Measurements from ENCODE around the gene MYDGF.

The MYDGF gene

GRCh38 chr19:4638828-4639530 is 31.2 kb downstream of the MYDGF start, which contains the start of gene TNFAIP8L1:
Gene TNFAIP8L1 (plus strand): TSS chr19:4639516. CDS start chr19:4651870, 12,354 bp downstream.
- Histone ChIP-seq H3K4me3 (peak within 1 kb of the TSS; percentile 98), H3K9me3 (ENCODE audit: low read depth, low read length) (no peaks in the 10 kb centered on the region), H3K27ac (peak within 1 kb of the TSS; percentile 77; the same call in 1 of the 2 replicates), H3K36me3 (ENCODE audit: insufficient read depth, low read length) (no peaks in the 10 kb centered on the region), H3K9ac (ENCODE audit: insufficient read length) (peak within 1 kb of the TSS; percentile 86)
- DNase-seq (ENCODE audit: low read depth, low spot score), result peak; percentile 61
- TF ChIP-seq FOXP2 (optimal IDR thresholded peaks at IDR 0.05; ENCODE audit: control extremely low read depth, extremely low read length, insufficient read depth), result no peak
- TF ChIP-seq POLR2AphosphoS5 (IDR thresholded peaks at IDR 0.05; ENCODE audit: borderline replicate concordance, low read depth, low read length), result peak; percentile 51
- TF ChIP-seq EZH2 (IDR thresholded peaks at IDR 0.05), result no peak

- Histone ChIP-seq H3K9me3 (ENCODE audit: low read depth, low read length) (no peaks in the 10 kb centered on the region), H3K36me3 (ENCODE audit: insufficient read depth, low read length) (no peaks in the 10 kb centered on the region), H3K27ac (peak overlapping the region; percentile 77; the same call in 1 of the 2 replicates), H3K9ac (ENCODE audit: insufficient read length) (no peak overlapping the region), H3K4me3 (no peak overlapping the region)
- no peak for DNase-seq (ENCODE audit: low read depth, low spot score)
- TF ChIP-seq POLR2AphosphoS5 (IDR thresholded peaks at IDR 0.05; ENCODE audit: borderline replicate concordance, low read depth, low read length), result no peak
- no peak for TF ChIP-seq FOXP2 (optimal IDR thresholded peaks at IDR 0.05; ENCODE audit: control extremely low read depth, extremely low read length, insufficient read depth)
- TF ChIP-seq EZH2 (IDR thresholded peaks at IDR 0.05), result no peak
Measured at GRCh38 chr19:4638317-4638716, 31.8 kb downstream of the MYDGF start.

- Histone ChIP-seq H3K9ac (ENCODE audit: insufficient read length) (peak overlapping the region; percentile 67), H3K36me3 (ENCODE audit: insufficient read depth, low read length) (no peaks in the 10 kb centered on the region), H3K27ac (no peak overlapping the region), H3K4me3 (peak overlapping the region; percentile 74; the same call in 1 of the 2 replicates), H3K9me3 (ENCODE audit: low read depth, low read length) (no peaks in the 10 kb centered on the region)
- no peak for TF ChIP-seq POLR2AphosphoS5 (IDR thresholded peaks at IDR 0.05; ENCODE audit: borderline replicate concordance, low read depth, low read length)
- no peak for TF ChIP-seq EZH2 (IDR thresholded peaks at IDR 0.05)
- TF ChIP-seq FOXP2 (optimal IDR thresholded peaks at IDR 0.05; ENCODE audit: control extremely low read depth, extremely low read length, insufficient read depth), result no peak
- no peak for DNase-seq (ENCODE audit: low read depth, low spot score)
Measured at GRCh38 chr19:4636761-4637160, 33.4 kb downstream of the MYDGF start.

- no peak for DNase-seq (ENCODE audit: low read depth, low spot score)
- Histone ChIP-seq H3K36me3 (ENCODE audit: insufficient read depth, low read length) (no peaks in the 10 kb centered on the region), H3K9ac (ENCODE audit: insufficient read length) (peak overlapping the region; percentile 67), H3K4me3 (peak overlapping the region; percentile 74), H3K27ac (no peak overlapping the region), H3K9me3 (ENCODE audit: low read depth, low read length) (no peaks in the 10 kb centered on the region)
- TF ChIP-seq EZH2 (IDR thresholded peaks at IDR 0.05) (no peak), POLR2AphosphoS5 (IDR thresholded peaks at IDR 0.05; ENCODE audit: borderline replicate concordance, low read depth, low read length) (no peak), FOXP2 (optimal IDR thresholded peaks at IDR 0.05; ENCODE audit: control extremely low read depth, extremely low read length, insufficient read depth) (no peak)
Measured at GRCh38 chr19:4636151-4636717, 33.9 kb downstream of the MYDGF start.

GRCh38 chr19:4635754-4636116 is 34.4 kb downstream of the MYDGF start:
- Histone ChIP-seq H3K9me3 (ENCODE audit: low read depth, low read length) (no peaks in the 10 kb centered on the region), H3K27ac (no peak overlapping the region), H3K9ac (ENCODE audit: insufficient read length) (peak overlapping the region; percentile 67), H3K4me3 (peak overlapping the region; percentile 74), H3K36me3 (ENCODE audit: insufficient read depth, low read length) (no peaks in the 10 kb centered on the region)
- no peak for DNase-seq (ENCODE audit: low read depth, low spot score)
- TF ChIP-seq EZH2 (IDR thresholded peaks at IDR 0.05) (no peak), FOXP2 (optimal IDR thresholded peaks at IDR 0.05; ENCODE audit: control extremely low read depth, extremely low read length, insufficient read depth) (no peak), POLR2AphosphoS5 (IDR thresholded peaks at IDR 0.05; ENCODE audit: borderline replicate concordance, low read depth, low read length) (no peak)

GRCh38 chr19:4633140-4633967 is 36.8 kb downstream of the MYDGF start:
- TF ChIP-seq FOXP2 (optimal IDR thresholded peaks at IDR 0.05; ENCODE audit: control extremely low read depth, extremely low read length, insufficient read depth), result no peak
- no peak for DNase-seq (ENCODE audit: low read depth, low spot score)
- Histone ChIP-seq H3K27ac (no peak overlapping the region), H3K9me3 (ENCODE audit: low read depth, low read length) (no peaks in the 10 kb centered on the region), H3K9ac (ENCODE audit: insufficient read length) (no peak overlapping the region), H3K36me3 (ENCODE audit: insufficient read depth, low read length) (no peaks in the 10 kb centered on the region), H3K4me3 (no peak overlapping the region)

GRCh38 chr19:4624733-4625362 is 45.3 kb downstream of the MYDGF start:
- H3K9me3 ChIP-seq (ENCODE audit: low read depth, low read length), result no peaks in the 10 kb centered on the region
- DNase-seq (ENCODE audit: low read depth, low spot score), result no peak
- H3K4me3 ChIP-seq, result no peak overlapping the region
- H3K9ac ChIP-seq (ENCODE audit: insufficient read length), result no peak overlapping the region
- no peak for TF ChIP-seq EZH2 (IDR thresholded peaks at IDR 0.05)
- no peak for TF ChIP-seq POLR2AphosphoS5 (IDR thresholded peaks at IDR 0.05; ENCODE audit: borderline replicate concordance, low read depth, low read length)
- no peak for TF ChIP-seq FOXP2 (optimal IDR thresholded peaks at IDR 0.05; ENCODE audit: control extremely low read depth, extremely low read length, insufficient read depth)
- no peak overlapping the region for H3K27ac ChIP-seq
- H3K36me3 ChIP-seq (ENCODE audit: insufficient read depth, low read length), result no peaks in the 10 kb centered on the region

- no peak overlapping the region for H3K9ac ChIP-seq (ENCODE audit: insufficient read length)
- H3K36me3 ChIP-seq (ENCODE audit: insufficient read depth, low read length), result no peaks in the 10 kb centered on the region
- no peak overlapping the region for H3K27ac ChIP-seq
- H3K9me3 ChIP-seq (ENCODE audit: low read depth, low read length), result no peaks in the 10 kb centered on the region
- no peak for DNase-seq (ENCODE audit: low read depth, low spot score)
- H3K4me3 ChIP-seq, result no peak overlapping the region
- TF ChIP-seq POLR2AphosphoS5 (IDR thresholded peaks at IDR 0.05; ENCODE audit: borderline replicate concordance, low read depth, low read length), result no peak
- TF ChIP-seq FOXP2 (optimal IDR thresholded peaks at IDR 0.05; ENCODE audit: control extremely low read depth, extremely low read length, insufficient read depth), result no peak
- no peak for TF ChIP-seq EZH2 (IDR thresholded peaks at IDR 0.05)
Measured at GRCh38 chr19:4624301-4624700, 45.8 kb downstream of the MYDGF start.

Measured in SK-N-MC (cell line).